Measurements from ENCODE around the gene INA.

The INA gene

DNA sequence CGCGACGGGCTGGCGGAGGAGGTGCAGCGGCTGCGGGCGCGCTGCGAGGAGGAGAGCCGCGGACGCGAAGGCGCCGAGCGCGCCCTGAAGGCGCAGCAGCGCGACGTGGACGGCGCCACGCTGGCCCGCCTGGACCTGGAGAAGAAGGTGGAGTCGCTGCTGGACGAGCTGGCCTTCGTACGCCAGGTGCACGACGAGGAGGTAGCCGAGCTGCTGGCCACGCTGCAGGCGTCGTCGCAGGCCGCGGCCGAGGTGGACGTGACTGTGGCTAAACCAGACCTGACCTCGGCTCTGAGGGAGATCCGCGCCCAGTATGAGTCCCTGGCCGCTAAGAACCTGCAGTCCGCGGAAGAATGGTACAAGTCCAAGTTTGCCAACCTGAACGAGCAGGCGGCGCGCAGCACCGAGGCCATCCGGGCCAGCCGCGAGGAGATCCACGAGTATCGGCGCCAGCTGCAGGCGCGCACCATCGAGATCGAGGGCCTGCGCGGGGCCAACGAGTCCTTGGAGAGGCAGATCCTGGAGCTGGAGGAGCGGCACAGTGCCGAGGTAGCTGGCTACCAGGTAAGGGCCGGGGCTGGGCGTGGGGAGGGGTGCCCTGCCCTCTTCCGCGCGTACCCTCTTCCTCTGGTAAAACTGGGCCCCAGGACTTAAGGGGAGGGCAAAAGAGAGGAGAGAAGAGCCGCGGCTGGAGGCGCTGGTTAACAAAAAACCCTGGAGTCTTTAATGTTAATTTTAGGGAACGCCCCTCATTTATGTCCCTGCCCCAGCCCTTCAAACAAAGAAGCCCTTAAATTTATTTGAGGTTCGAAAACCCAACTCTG lies 987 bp downstream of the INA start:
- FAIRE-seq, result no peak
- TF ChIP-seq POLR2AphosphoS5 (IDR thresholded peaks at IDR 0.05; ENCODE audit: low read depth, low read length), result no peak
- TF ChIP-seq TAF1 (IDR thresholded peaks at IDR 0.05; ENCODE audit: borderline replicate concordance, low read depth, low read length), result no peak
- TF ChIP-seq POLR2A (IDR thresholded peaks at IDR 0.05; ENCODE audit: low read depth, low read length), result no peak
- DNase-seq (ENCODE audit: insufficient read length), result no peak

DNA sequence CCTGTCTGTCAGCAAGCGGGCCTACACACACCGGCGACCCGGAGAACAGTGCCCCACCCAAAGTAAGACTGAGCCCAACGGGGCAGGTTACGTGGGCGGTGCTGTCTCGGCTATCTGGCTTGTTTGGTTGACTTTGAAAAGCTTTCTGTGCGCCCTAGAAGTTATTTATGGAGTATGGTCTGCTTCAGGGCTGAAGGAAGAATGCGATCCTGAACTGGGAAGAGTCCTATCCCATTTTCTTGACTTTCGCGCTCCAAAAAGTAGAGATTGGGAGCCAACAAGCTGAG lies 1.5 kb downstream of the INA start:
- no peak for TF ChIP-seq POLR2A (IDR thresholded peaks at IDR 0.05; ENCODE audit: low read depth, low read length)
- no peak for TF ChIP-seq POLR2AphosphoS5 (IDR thresholded peaks at IDR 0.05; ENCODE audit: low read depth, low read length)
- no peak for TF ChIP-seq TAF1 (IDR thresholded peaks at IDR 0.05; ENCODE audit: borderline replicate concordance, low read depth, low read length)
- FAIRE-seq, result no peak
- no peak for DNase-seq (ENCODE audit: insufficient read length)

DNA sequence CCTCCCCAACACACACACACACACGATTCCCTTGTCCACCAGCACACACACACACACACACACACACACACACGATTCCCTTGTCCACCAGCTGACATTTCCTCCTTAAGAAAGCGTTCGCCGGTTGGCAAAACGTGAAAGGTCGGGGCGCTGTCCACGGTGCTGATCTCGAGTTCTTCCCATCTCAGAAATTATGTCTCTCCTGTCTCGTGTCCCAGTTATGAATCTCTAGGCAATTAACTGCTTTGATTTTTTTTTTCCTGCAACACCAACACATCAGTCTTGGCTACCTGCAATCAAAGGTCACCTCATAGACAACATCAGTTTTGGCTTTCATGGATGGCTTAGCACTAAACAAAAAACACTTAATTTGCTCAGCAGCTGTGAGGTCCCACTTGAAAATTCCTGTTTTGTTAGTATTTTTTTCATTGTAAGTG lies 1.9 kb downstream of the INA start:
- FAIRE-seq, result no peak
- no peak for DNase-seq (ENCODE audit: insufficient read length)
- TF ChIP-seq POLR2A (IDR thresholded peaks at IDR 0.05; ENCODE audit: low read depth, low read length), result no peak
- no peak for TF ChIP-seq TAF1 (IDR thresholded peaks at IDR 0.05; ENCODE audit: borderline replicate concordance, low read depth, low read length)
- TF ChIP-seq POLR2AphosphoS5 (IDR thresholded peaks at IDR 0.05; ENCODE audit: low read depth, low read length), result no peak

DNA sequence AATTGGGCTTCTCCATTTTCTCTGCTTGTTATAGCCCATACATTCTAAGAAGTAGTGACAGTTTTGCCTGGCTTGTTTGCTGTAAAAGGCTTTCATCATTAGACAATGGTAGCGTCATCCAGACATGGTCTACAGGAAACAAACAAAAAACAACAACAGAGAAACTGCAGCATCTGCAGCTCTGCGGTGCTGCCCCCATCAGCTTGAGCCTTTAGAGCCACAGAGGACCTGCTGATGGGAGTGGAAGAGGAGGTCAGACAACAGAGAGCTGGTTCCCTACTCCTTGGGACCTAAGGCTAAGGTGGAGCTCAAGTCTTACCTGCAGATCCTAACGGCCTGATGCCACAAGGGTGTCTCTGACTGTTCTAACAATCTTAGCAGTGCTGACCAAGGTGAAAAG lies 3.1 kb downstream of the INA start:
- FAIRE-seq (no peak), DNase-seq (ENCODE audit: insufficient read length) (no peak)
- TF ChIP-seq TAF1 (IDR thresholded peaks at IDR 0.05; ENCODE audit: borderline replicate concordance, low read depth, low read length) (no peak), POLR2A (IDR thresholded peaks at IDR 0.05; ENCODE audit: low read depth, low read length) (no peak)

DNA sequence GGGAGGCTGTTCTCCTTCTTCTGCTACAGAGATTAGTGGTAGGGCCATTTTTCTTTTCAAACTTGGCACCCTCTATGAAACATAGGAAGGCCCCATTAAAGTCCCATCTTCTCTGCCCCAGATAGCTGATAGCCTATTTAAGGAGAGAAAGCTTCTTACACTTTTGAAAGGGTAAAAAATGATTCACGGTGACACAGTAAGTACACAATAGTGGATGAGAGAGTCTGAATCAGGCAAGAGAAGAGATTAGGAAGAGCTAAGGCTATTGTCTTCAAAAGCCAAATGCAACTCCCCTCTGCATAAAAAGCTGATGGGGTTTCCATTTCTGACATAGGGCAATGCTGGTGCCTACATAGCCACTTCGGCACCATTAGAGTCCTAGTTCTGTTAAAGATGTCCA lies 3.6 kb downstream of the INA start:
- no peak for DNase-seq (ENCODE audit: insufficient read length)
- FAIRE-seq, result no peak
- TF ChIP-seq POLR2AphosphoS5 (IDR thresholded peaks at IDR 0.05; ENCODE audit: low read depth, low read length), result no peak
- TF ChIP-seq POLR2A (IDR thresholded peaks at IDR 0.05; ENCODE audit: low read depth, low read length), result no peak
- TF ChIP-seq TAF1 (IDR thresholded peaks at IDR 0.05; ENCODE audit: borderline replicate concordance, low read depth, low read length), result no peak

DNA sequence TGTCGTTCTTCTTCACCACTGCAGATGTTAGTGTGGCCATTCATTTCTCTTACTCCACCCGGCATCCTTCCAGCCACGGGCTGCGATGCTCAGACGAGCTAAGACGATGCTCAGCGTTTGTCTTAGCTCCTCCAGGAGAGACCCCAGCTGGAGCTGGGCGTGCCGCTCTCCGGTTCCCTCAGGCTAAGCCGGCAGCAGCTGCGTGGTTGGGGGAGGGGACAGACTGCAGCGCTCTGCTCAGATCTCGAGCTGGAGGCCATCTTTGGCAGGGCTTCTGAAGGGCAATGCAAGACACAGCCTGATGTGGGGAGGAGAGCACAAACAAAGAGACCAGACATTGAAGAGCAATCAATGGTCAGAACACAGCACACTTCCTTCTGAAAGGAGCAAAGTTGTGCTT lies 4.8 kb downstream of the INA start:
- no peak for DNase-seq (ENCODE audit: insufficient read length)
- no peak for TF ChIP-seq TAF1 (IDR thresholded peaks at IDR 0.05; ENCODE audit: borderline replicate concordance, low read depth, low read length)
- TF ChIP-seq POLR2AphosphoS5 (IDR thresholded peaks at IDR 0.05; ENCODE audit: low read depth, low read length), result no peak
- no peak for TF ChIP-seq POLR2A (IDR thresholded peaks at IDR 0.05; ENCODE audit: low read depth, low read length)

DNA sequence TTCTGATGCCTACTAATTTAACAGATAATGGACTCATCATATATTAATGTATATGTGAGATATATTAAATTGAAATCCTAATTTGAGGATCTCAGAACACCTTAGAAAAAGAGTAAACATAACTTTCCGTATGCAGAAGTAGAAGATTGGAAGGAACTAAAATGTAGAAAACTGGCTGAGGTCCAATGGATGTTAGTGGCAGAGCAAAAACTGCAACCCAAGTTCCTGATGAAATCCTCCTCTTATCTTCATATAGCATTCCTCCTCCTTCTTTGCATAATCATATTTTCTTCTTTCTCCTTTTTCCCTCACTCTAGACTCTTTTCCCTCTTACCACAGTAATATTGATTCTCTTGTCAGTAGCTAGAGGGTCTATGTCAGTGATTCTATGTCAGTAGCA lies 6.0 kb downstream of the INA start:
- no peak for DNase-seq (ENCODE audit: insufficient read length)
- no peak for FAIRE-seq
- TF ChIP-seq TAF1 (IDR thresholded peaks at IDR 0.05; ENCODE audit: borderline replicate concordance, low read depth, low read length) (no peak), POLR2A (IDR thresholded peaks at IDR 0.05; ENCODE audit: low read depth, low read length) (no peak), POLR2AphosphoS5 (IDR thresholded peaks at IDR 0.05; ENCODE audit: low read depth, low read length) (no peak)

More for the DNA sequence above, 4.8 kb downstream of the INA start:
- no peak for FAIRE-seq

DNA sequence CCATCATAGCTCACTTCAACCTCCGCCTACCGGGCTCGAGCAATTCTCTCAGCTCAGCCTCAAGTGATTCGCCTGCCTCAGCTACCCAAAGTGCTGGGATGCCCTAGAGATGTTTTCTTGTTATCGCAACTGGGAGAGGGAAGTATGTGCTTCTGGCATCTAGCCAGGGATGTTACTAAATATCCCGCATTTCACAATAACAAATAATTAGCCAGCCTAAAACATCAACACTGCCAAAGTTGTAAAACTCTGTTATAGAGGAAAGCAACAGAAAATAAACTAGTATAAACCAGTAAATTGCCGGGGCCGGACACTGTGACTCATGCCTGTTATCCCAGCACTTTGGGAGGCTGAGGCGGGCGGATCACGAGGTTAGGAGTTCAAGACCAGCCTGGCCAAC lies 7.2 kb downstream of the INA start:
- DNase-seq (ENCODE audit: insufficient read length) (no peak), FAIRE-seq (no peak)
- TF ChIP-seq TAF1 (IDR thresholded peaks at IDR 0.05; ENCODE audit: borderline replicate concordance, low read depth, low read length) (no peak), POLR2A (IDR thresholded peaks at IDR 0.05; ENCODE audit: low read depth, low read length) (no peak), POLR2AphosphoS5 (IDR thresholded peaks at IDR 0.05; ENCODE audit: low read depth, low read length) (no peak)

DNA sequence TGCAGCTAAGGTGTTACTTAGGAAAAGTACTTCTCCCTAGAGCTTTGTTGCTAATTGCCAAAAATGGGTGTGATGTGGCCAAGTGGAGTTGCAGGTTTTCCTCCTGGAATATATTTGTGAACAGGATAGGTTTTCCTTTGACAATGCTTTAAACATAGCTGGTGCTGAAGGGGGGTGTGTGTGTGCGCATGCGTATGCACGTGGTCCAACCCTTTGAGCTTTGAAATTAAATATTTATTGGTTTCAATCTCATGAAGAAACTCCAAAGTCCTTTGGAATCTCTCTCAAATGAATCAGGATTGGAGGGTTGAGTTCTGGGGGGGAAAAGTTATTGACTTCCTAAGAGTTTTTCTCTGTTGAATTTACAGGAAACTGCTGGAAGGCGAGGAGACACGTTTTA lies 11.1 kb downstream of the INA start:
- DNase-seq (ENCODE audit: insufficient read length), result no peak
- TF ChIP-seq POLR2AphosphoS5 (IDR thresholded peaks at IDR 0.05; ENCODE audit: low read depth, low read length), result no peak
- TF ChIP-seq TAF1 (IDR thresholded peaks at IDR 0.05; ENCODE audit: borderline replicate concordance, low read depth, low read length), result no peak
- TF ChIP-seq POLR2A (IDR thresholded peaks at IDR 0.05; ENCODE audit: low read depth, low read length), result no peak
- FAIRE-seq, result no peak

DNA sequence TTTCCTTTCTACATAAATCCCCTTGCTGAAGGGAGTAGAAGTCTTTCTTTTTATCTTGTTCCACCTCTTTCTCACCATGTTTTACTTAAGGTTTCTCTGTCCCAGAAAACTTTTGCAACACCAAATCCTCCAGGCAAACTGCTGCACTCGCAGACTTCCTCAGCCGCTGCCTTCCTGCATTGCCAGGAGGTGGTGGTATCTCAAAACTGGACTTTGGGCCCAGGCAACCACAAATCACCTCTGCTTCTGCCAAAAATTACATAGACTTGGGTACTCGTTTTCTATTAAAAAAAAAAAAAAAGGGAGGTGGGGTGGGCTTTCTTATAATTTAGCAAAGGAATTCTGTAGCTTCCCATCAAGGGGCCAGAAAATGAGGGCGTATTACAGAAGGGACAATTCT lies 14.7 kb downstream of the INA start:
- TF ChIP-seq TAF1 (IDR thresholded peaks at IDR 0.05; ENCODE audit: borderline replicate concordance, low read depth, low read length) (no peak), POLR2A (IDR thresholded peaks at IDR 0.05; ENCODE audit: low read depth, low read length) (no peak), POLR2AphosphoS5 (IDR thresholded peaks at IDR 0.05; ENCODE audit: low read depth, low read length) (no peak)
- FAIRE-seq (no peak), DNase-seq (ENCODE audit: insufficient read length) (no peak)

DNA sequence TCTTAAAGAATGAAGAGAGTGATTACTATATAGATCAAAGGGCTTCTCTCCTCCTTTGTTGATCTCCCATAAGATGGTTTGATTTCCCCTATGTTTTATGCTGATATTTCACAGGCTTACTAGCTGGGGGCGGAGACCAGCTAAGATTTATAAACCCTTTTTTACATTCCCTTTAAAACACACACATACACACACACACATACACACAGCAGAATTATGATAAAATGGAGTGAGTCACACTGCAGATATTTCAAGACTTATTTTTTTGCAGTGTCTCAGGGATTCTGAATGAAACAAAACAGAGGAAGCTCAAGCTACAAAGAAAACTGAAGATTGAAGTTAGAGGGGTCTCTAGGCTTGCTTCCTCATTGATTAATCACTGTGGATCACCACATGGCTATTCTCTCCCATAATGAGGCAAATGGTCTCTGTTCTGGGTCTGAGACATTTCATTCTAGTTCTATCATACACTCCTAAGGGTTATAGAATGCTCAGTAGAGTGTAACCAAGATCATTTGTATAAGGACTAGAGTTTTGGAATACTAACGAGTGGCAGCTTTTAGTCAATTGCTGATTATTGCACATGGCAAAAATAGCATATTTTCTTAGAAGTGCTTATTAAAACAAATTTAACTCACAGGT lies 18.6 kb downstream of the INA start:
- no peak for TF ChIP-seq TAF1 (IDR thresholded peaks at IDR 0.05; ENCODE audit: borderline replicate concordance, low read depth, low read length)
- TF ChIP-seq POLR2AphosphoS5 (IDR thresholded peaks at IDR 0.05; ENCODE audit: low read depth, low read length), result no peak
- TF ChIP-seq POLR2A (IDR thresholded peaks at IDR 0.05; ENCODE audit: low read depth, low read length), result no peak
- DNase-seq (ENCODE audit: insufficient read length) (no peak), FAIRE-seq (no peak)

DNA sequence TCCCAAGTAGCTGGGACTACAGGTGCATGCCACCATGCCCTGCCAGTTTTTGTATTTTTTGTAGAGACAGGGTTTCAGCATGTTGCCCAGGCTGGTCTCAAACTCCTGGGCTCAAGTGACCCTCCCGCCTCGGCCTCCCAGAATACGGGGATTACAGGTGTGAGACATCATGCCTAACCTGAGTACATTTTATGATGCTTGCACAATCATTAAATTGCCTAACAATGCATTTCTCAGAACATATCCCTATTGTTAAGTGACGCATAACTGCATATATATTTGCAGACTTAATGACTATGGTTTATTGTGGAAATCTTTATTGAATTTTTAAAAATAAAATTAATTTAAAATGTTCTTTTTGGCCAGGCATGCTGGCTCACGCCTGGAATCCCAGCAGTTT lies 30.7 kb downstream of the INA start:
- TF ChIP-seq TAF1 (IDR thresholded peaks at IDR 0.05; ENCODE audit: borderline replicate concordance, low read depth, low read length) (no peak), POLR2AphosphoS5 (IDR thresholded peaks at IDR 0.05; ENCODE audit: low read depth, low read length) (no peak), POLR2A (IDR thresholded peaks at IDR 0.05; ENCODE audit: low read depth, low read length) (no peak)
- FAIRE-seq (no peak), DNase-seq (ENCODE audit: insufficient read length) (no peak)
